Measurements from ENCODE around the gene CEP72.

Gene CEP72

DNA sequence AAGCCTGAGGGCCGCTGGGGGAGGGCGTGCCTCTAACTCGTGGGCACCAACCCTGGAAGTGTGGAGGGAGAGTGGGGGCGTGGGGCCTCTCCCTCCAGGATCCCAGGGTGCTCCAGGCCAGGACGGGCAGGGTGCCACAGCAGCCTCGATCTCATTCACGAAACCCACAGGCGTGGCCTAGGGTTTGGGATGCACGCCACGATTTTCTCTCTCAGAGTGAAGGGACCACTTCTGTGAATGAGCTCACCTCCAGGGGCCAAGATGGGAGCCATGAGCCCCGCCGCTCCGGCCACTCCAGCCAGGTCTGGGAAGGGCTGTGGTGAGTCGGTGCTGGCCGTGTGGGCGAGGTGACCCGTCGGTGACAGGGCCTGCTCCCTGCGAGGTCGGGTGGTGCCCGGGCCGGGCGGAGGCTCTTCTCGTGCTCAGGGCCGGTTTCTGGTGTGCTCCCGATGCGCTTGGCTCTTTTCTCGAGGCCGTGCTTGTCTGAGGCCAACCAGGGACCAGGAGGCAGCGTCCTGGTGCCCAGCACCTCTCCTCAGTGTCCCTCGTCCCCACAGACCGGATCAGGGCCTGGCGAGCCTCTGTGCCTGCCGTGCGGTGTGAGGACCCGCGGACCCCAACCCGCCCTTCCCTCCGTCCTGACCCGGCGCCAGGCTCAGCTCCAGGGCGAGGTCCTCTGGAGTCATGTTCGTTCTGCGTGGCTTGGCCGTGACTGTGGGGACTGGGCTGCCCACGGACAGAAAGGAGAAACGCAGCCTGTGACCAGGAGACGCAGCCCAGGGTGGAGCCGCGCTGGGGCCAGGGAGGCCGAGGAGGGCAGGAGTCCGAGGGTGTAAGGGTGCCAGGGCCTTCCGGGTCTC, 50.0 kb downstream of the CEP72 start:
- no peak for DNase-seq

- DNase-seq = no peak
Measured at GRCh38 chr5:662751-663435, 50.8 kb downstream of the CEP72 start.

- DNase-seq = no peak
Measured at GRCh38 chr5:663436-664342, 51.5 kb downstream of the CEP72 start.

GRCh38 chr5:664343-664993, 52.3 kb downstream of the CEP72 start:
- no peak for DNase-seq

DNA sequence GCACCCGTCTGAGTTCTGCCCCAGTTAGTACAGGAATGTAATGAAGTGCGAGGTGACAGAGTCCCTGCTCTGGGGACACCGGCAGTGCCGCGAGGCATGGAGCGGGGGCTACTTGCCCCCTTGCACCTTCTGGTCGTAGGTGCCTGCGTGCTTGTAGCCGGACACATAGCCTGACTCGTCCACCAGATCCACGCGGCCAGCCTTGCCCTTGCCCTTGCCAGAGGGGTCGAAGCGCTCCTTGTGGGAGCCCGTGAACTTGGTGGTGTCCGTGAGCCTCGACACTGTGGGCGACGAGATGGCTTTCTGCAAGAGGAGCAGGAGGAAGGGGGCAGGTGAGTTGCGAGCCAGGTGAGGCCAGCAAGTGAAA, 52.8 kb downstream of the CEP72 start:
- no peak for DNase-seq

DNA sequence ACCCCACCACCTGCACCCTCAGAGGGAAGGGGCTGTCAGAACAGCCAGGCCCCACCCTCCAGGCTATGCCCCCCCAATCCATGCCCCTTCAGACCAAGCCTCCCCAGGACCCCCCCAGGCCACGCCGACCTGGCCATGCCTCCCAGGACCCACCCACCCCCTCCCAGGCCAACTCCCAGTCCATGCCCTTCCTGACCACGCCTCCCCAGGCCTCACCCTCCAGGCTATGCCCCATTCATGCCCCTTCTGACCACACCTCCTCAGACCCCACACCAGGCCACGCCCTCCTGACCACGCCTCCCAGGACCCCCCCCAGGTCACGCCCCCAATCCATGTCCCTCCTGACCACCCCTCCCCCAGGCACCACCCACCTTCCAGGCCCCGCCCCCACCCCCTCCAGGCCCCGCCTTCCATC, 53.4 kb downstream of the CEP72 start:
- DNase-seq = no peak

DNA sequence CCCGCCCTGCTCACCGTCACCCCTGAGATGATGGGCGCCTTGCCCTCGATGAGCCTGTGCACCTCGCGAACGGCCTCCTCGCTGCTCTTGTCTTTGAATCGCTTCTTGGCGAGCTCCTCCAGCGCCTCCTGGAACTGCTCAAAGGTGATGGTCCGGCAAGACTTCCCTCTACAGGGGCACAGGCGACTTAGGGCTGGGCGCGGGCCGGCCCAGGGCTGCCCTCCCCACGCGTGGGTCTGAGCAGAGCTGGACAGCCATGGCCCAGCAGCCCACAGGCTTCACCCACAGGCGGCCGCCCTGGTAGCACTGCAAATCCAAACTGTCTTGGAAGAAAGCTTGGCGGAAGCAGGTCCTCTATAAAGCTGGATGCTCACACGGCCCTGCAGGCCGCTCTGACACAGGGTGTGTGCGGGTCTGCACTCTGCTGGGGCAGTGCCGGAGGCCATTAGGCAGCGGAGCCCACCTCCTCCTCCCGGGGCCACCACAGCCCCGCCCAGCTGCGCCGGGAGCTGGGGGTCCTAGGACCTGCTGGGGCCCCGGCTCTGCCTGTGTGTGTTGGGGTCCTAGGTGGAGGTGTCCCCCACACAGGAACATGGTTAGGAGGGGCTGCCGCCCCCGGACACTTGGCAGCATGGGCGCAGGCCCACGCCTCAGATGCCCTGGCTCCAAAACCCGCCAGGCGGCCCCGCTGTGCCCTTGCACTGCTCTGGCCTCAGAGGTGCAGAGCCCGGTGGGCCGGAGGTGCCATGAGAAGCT, 54.0 kb downstream of the CEP72 start:
- no peak for DNase-seq

DNA sequence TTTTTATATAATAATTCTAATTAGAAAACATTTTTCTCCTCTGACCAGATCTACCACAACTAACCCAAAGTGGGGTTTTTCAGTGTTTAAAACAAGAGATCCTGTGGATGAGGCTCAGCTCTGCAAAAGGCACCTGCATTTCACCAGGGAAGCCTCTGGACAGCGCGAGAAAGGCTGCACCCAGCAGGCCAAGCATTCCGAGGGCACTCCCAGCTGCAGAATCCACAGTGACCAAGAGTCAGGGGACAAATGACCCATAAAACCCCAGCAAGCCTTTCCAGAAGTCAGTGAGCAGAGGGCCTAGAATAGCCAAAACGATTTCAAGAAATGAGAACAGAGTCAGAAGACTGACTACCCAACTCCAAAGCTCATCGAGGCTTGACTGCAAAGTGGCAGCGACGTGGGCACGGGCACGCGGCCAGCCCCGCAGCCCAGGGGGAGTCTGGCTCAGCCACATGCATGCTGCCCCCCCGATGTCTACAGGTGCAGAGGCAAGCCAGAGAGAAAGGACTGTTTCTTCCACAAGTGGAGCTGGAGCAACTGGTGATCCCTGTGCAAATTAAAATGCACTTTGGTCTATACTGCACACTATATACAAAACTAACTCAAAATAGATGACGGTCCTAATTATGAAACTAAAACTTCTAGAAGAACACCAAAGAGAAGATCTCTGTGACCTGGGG, 54.8 kb downstream of the CEP72 start:
- DNase-seq = no peak

GRCh38 chr5:668283-668995, 56.3 kb downstream of the CEP72 start:
- DNase-seq = no peak

- no peak for DNase-seq
Measured at GRCh38 chr5:669111-669841, 57.1 kb downstream of the CEP72 start.

- DNase-seq = no peak
Measured at GRCh38 chr5:669842-670395, 57.8 kb downstream of the CEP72 start.

GRCh38 chr5:670396-671270, 58.5 kb downstream of the CEP72 start:
- no peak for DNase-seq

- DNase-seq = peak; percentile 84
Measured at GRCh38 chr5:671459-672328, 59.6 kb downstream of the CEP72 start.

GRCh38 chr5:672329-673160, 60.4 kb downstream of the CEP72 start:
- peak; percentile 100 for DNase-seq

DNA sequence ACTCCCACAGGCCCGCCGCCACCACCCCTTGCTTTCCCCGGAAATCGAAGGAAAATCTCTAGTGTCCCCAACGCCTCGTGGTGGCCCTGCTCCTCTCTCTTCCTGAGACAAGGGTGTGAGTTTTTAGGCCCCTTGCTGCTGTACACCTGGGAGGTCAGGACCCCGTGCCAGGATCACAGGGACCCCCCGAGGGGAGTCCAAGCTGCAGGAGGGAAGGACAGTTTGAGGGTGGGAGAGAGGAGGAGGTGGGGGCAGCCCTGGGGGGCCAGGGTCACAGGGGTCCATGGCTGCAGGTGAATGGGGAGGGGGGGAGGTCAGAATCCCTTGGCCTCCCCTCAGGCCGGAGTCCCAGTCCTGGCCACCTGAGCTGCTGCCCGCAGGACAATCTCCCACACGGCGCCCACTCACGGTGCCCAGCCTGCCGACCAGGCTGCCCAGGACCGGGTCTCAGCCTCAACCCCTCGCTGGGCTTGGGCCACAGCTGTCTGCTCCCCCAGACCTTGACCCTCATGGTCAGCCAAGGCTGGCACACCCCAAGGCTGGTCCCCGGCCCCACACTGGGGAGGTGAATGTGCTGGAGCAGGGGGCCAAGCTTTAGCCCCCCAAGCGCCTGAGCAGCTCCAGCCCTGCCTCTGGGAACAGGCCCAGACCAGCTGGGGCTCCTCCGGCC, 61.2 kb downstream of the CEP72 start:
- DNase-seq = no peak
